Suppressor macrophage treated with lipopolysaccharide for 1 hour (primary cell): ENCODE results near the gene ANAPC5.
"Not testable (repeated sequence)": the region's sequence is repeated elsewhere in the genome, so short reads cannot be mapped to it uniquely, and the experiment has no call there.

ENCODE experiments used
- DNase-seq, 3 donors: peaks; one replicate each; pipeline ENCODE4 v3.0.0-alpha.2; 2020 to 2022

ANAPC5 gene

GRCh38 chr12:121351820-121352681 lies at the start of gene ANAPC5:
Gene ANAPC5, minus strand, starts transcription at chr12:121352411. Its CDS starts 71 bp downstream, at chr12:121352340.
- DNase-seq = peak; percentile 95 to 98 (median 98)

- DNase-seq = peak; percentile 44 to 61 (median 49)
These were observed 48.3 kb upstream of the ANAPC5 start for GRCh38 chr12:121400332-121401139.

GRCh38 chr12:121399391-121400331 lies 47.5 kb upstream of the ANAPC5 start, which contains the start of gene RNF34:
Gene RNF34, plus strand, starts transcription at chr12:121400118. Its CDS starts 95 bp downstream, at chr12:121400213.
- peak; percentile 99 for DNase-seq

GRCh38 chr12:121398355-121398754 lies 46.1 kb upstream of the ANAPC5 start:
- no peak for DNase-seq

- no peak for DNase-seq
These were observed 45.3 kb upstream of the ANAPC5 start for GRCh38 chr12:121397521-121397920.

GRCh38 chr12:121392325-121392716 lies 40.1 kb upstream of the ANAPC5 start:
- DNase-seq = no peak

- peak; percentile 77 to 86 (median 78) for DNase-seq
These were observed 39.6 kb upstream of the ANAPC5 start for GRCh38 chr12:121391619-121392324.

GRCh38 chr12:121390856-121391255 lies 38.6 kb upstream of the ANAPC5 start:
- DNase-seq = no peak

GRCh38 chr12:121388421-121388981 lies 36.3 kb upstream of the ANAPC5 start:
- DNase-seq = peak; percentile 47 to 54 (median 51)

GRCh38 chr12:121384891-121385290 lies 32.7 kb upstream of the ANAPC5 start:
- not testable (repeated sequence) for DNase-seq

- DNase-seq = no peak
These were observed 31.4 kb upstream of the ANAPC5 start for GRCh38 chr12:121383601-121384021.

GRCh38 chr12:121379945-121380344 lies 27.7 kb upstream of the ANAPC5 start:
- no peak for DNase-seq

- no peak for DNase-seq
These were observed 26.5 kb upstream of the ANAPC5 start for GRCh38 chr12:121378736-121379135.

GRCh38 chr12:121376754-121377697 lies 24.8 kb upstream of the ANAPC5 start:
- DNase-seq = no peak

GRCh38 chr12:121374945-121375584 lies 22.9 kb upstream of the ANAPC5 start:
- DNase-seq = not testable (repeated sequence)

GRCh38 chr12:121374336-121374735 lies 22.1 kb upstream of the ANAPC5 start:
- DNase-seq = not testable (repeated sequence)

- no peak for DNase-seq
These were observed 21.5 kb upstream of the ANAPC5 start for GRCh38 chr12:121373755-121374154.

- no peak for DNase-seq
These were observed 19.2 kb upstream of the ANAPC5 start for GRCh38 chr12:121371404-121371803.

- no peak for DNase-seq
These were observed 13.8 kb upstream of the ANAPC5 start for GRCh38 chr12:121366063-121366459.
